ENCODE results near the gene AHSP.
"Not testable (repeated sequence)": the region's sequence is repeated elsewhere in the genome, so short reads cannot be mapped to it uniquely, and the experiment has no call there.

Gene AHSP

GRCh38 chr16:31532896-31533295 is 5.2 kb downstream of the AHSP start:
- Histone ChIP-seq H3K4me1 (ENCODE audit: control insufficient read depth, insufficient read depth, low read length) (no peaks in the 10 kb centered on the region), H3K9ac (ENCODE audit: low read depth, low read length) (no peak overlapping the region), H3K4me2 (ENCODE audit: low read length) (no peak overlapping the region), H3K4me3 (ENCODE audit: low read length) (no peak overlapping the region), H3K9me3 (replicated peaks; ENCODE audit: low read length) (no peaks in the 10 kb centered on the region), H3K27me3 (ENCODE audit: control insufficient read depth, insufficient read depth, low read length) (peaks cover 32% of the 10 kb centered on the region), H3K36me3 (ENCODE audit: insufficient read depth, low read length) (no peaks in the 10 kb centered on the region)

GRCh38 chr16:31535737-31536136 is 8.0 kb downstream of the AHSP start:
- no peaks in the 10 kb centered on the region for H3K9me3 ChIP-seq (replicated peaks; ENCODE audit: low read length)
- H3K36me3 ChIP-seq (ENCODE audit: insufficient read depth, low read length), result no peaks in the 10 kb centered on the region
- H3K4me1 ChIP-seq (ENCODE audit: control insufficient read depth, insufficient read depth, low read length), result no peaks in the 10 kb centered on the region
- H3K4me3 ChIP-seq (ENCODE audit: low read length), result no peak overlapping the region
- no peak overlapping the region for H3K4me2 ChIP-seq (ENCODE audit: low read length)
- peaks cover 14% of the 10 kb centered on the region for H3K27me3 ChIP-seq (ENCODE audit: control insufficient read depth, insufficient read depth, low read length)
- H3K9ac ChIP-seq (ENCODE audit: low read depth, low read length), result no peak overlapping the region

GRCh38 chr16:31536804-31537361 is 9.2 kb downstream of the AHSP start:
- no peak overlapping the region for H3K4me2 ChIP-seq (ENCODE audit: low read length)
- no peaks in the 10 kb centered on the region for H3K9me3 ChIP-seq (replicated peaks; ENCODE audit: low read length)
- H3K9ac ChIP-seq (ENCODE audit: low read depth, low read length), result no peak overlapping the region
- H3K27me3 ChIP-seq (ENCODE audit: control insufficient read depth, insufficient read depth, low read length), result peaks cover 14% of the 10 kb centered on the region
- H3K4me1 ChIP-seq (ENCODE audit: control insufficient read depth, insufficient read depth, low read length), result no peaks in the 10 kb centered on the region
- H3K4me3 ChIP-seq (ENCODE audit: low read length), result no peak overlapping the region
- no peaks in the 10 kb centered on the region for H3K36me3 ChIP-seq (ENCODE audit: insufficient read depth, low read length)

- H3K9ac ChIP-seq (ENCODE audit: low read depth, low read length), result no peak overlapping the region
- H3K4me2 ChIP-seq (ENCODE audit: low read length), result peak overlapping the region; percentile 7
- no peak overlapping the region for H3K4me3 ChIP-seq (ENCODE audit: low read length)
- peaks cover 14% of the 10 kb centered on the region for H3K27me3 ChIP-seq (ENCODE audit: control insufficient read depth, insufficient read depth, low read length)
- no peaks in the 10 kb centered on the region for H3K9me3 ChIP-seq (replicated peaks; ENCODE audit: low read length)
- no peaks in the 10 kb centered on the region for H3K36me3 ChIP-seq (ENCODE audit: insufficient read depth, low read length)
- no peaks in the 10 kb centered on the region for H3K4me1 ChIP-seq (ENCODE audit: control insufficient read depth, insufficient read depth, low read length)
These were observed 9.9 kb downstream of the AHSP start for GRCh38 chr16:31537362-31538242.

GRCh38 chr16:31538243-31538598 is 10.5 kb downstream of the AHSP start:
- H3K36me3 ChIP-seq (ENCODE audit: insufficient read depth, low read length); H3K4me3 ChIP-seq (ENCODE audit: low read length); H3K4me1 ChIP-seq (ENCODE audit: control insufficient read depth, insufficient read depth, low read length); H3K4me2 ChIP-seq (ENCODE audit: low read length); H3K9me3 ChIP-seq (replicated peaks; ENCODE audit: low read length); H3K9ac ChIP-seq (ENCODE audit: low read depth, low read length): not testable (repeated sequence)
- H3K27me3 ChIP-seq (ENCODE audit: control insufficient read depth, insufficient read depth, low read length), result peaks cover 14% of the 10 kb centered on the region

- not testable (repeated sequence) for H3K4me1 ChIP-seq (ENCODE audit: control insufficient read depth, insufficient read depth, low read length); H3K4me2 ChIP-seq (ENCODE audit: low read length); H3K9ac ChIP-seq (ENCODE audit: low read depth, low read length); H3K4me3 ChIP-seq (ENCODE audit: low read length); H3K36me3 ChIP-seq (ENCODE audit: insufficient read depth, low read length); H3K9me3 ChIP-seq (replicated peaks; ENCODE audit: low read length)
- peaks cover 14% of the 10 kb centered on the region for H3K27me3 ChIP-seq (ENCODE audit: control insufficient read depth, insufficient read depth, low read length)
These were observed 12.1 kb downstream of the AHSP start for GRCh38 chr16:31539762-31540161.

GRCh38 chr16:31542763-31543162 is 15.1 kb downstream of the AHSP start:
- Histone ChIP-seq H3K9me3 (replicated peaks; ENCODE audit: low read length) (no peaks in the 10 kb centered on the region), H3K9ac (ENCODE audit: low read depth, low read length) (no peak overlapping the region), H3K4me3 (ENCODE audit: low read length) (no peak overlapping the region), H3K27me3 (ENCODE audit: control insufficient read depth, insufficient read depth, low read length) (peaks cover 5% of the 10 kb centered on the region), H3K4me2 (ENCODE audit: low read length) (no peak overlapping the region), H3K4me1 (ENCODE audit: control insufficient read depth, insufficient read depth, low read length) (no peaks in the 10 kb centered on the region), H3K36me3 (ENCODE audit: insufficient read depth, low read length) (no peaks in the 10 kb centered on the region)

- H3K9ac ChIP-seq (ENCODE audit: low read depth, low read length), result no peak overlapping the region
- H3K4me1 ChIP-seq (ENCODE audit: control insufficient read depth, insufficient read depth, low read length), result no peaks in the 10 kb centered on the region
- no peak overlapping the region for H3K4me2 ChIP-seq (ENCODE audit: low read length)
- H3K36me3 ChIP-seq (ENCODE audit: insufficient read depth, low read length), result no peaks in the 10 kb centered on the region
- H3K27me3 ChIP-seq (ENCODE audit: control insufficient read depth, insufficient read depth, low read length), result peaks cover 5% of the 10 kb centered on the region
- H3K9me3 ChIP-seq (replicated peaks; ENCODE audit: low read length), result no peaks in the 10 kb centered on the region
- no peak overlapping the region for H3K4me3 ChIP-seq (ENCODE audit: low read length)
These were observed 33.9 kb downstream of the AHSP start for GRCh38 chr16:31561426-31562233.

- H3K4me1 ChIP-seq (ENCODE audit: control insufficient read depth, insufficient read depth, low read length), result no peaks in the 10 kb centered on the region
- no peak overlapping the region for H3K9ac ChIP-seq (ENCODE audit: low read depth, low read length)
- peaks cover 22% of the 10 kb centered on the region for H3K27me3 ChIP-seq (ENCODE audit: control insufficient read depth, insufficient read depth, low read length)
- H3K4me3 ChIP-seq (ENCODE audit: low read length), result no peak overlapping the region
- H3K36me3 ChIP-seq (ENCODE audit: insufficient read depth, low read length), result no peaks in the 10 kb centered on the region
- H3K9me3 ChIP-seq (replicated peaks; ENCODE audit: low read length), result no peaks in the 10 kb centered on the region
- H3K4me2 ChIP-seq (ENCODE audit: low read length), result peak overlapping the region; percentile 41
These were observed 41.1 kb downstream of the AHSP start for GRCh38 chr16:31568577-31569359.

GRCh38 chr16:31569360-31569717 is 41.6 kb downstream of the AHSP start:
- H3K4me3 ChIP-seq (ENCODE audit: low read length), result no peak overlapping the region
- H3K36me3 ChIP-seq (ENCODE audit: insufficient read depth, low read length), result no peaks in the 10 kb centered on the region
- no peaks in the 10 kb centered on the region for H3K9me3 ChIP-seq (replicated peaks; ENCODE audit: low read length)
- no peak overlapping the region for H3K9ac ChIP-seq (ENCODE audit: low read depth, low read length)
- H3K4me2 ChIP-seq (ENCODE audit: low read length), result peak overlapping the region; percentile 41
- H3K4me1 ChIP-seq (ENCODE audit: control insufficient read depth, insufficient read depth, low read length), result no peaks in the 10 kb centered on the region
- H3K27me3 ChIP-seq (ENCODE audit: control insufficient read depth, insufficient read depth, low read length), result peaks cover 22% of the 10 kb centered on the region

GRCh38 chr16:31572821-31573220 is 45.1 kb downstream of the AHSP start:
- Histone ChIP-seq H3K9ac (ENCODE audit: low read depth, low read length) (no peak overlapping the region), H3K4me3 (ENCODE audit: low read length) (no peak overlapping the region), H3K4me1 (ENCODE audit: control insufficient read depth, insufficient read depth, low read length) (no peaks in the 10 kb centered on the region), H3K9me3 (replicated peaks; ENCODE audit: low read length) (no peaks in the 10 kb centered on the region), H3K27me3 (ENCODE audit: control insufficient read depth, insufficient read depth, low read length) (peaks cover 16% of the 10 kb centered on the region), H3K4me2 (ENCODE audit: low read length) (no peak overlapping the region), H3K36me3 (ENCODE audit: insufficient read depth, low read length) (no peaks in the 10 kb centered on the region)

All from skeletal muscle satellite cell (primary cell).